A172 (cell line): ENCODE results near the gene RSRC1. TPM values are rescaled to one million over a fixed set of nuclear protein-coding genes. Genes with fewer than 3 reads are reported as not detected.
A peak's percentile ranks its signal among the peaks of the same experiment; 100 is the strongest.
"Not testable (repeated sequence)": the region's sequence is repeated elsewhere in the genome, so short reads cannot be mapped to it uniquely, and the experiment has no call there.

ENCODE experiments used
- DNase-seq: peaks from one replicate; pipeline ENCODE4 v3.0.0-alpha.2; 2015; ENCODE audit warnings: low spot score
- total RNA-seq: library from RNA; depleted of rRNA; stranded (reverse); fragments of >200 nt; shearing (Covaris generic); gene quantifications from 2 replicates; pipeline ENCODE4 v1.2.3, GENCODE V29; 2014

The RSRC1 gene
- total RNA-seq, 1 experiment from 2014 or later, result 108 TPM

- no peak for DNase-seq
These were observed 410.5 kb downstream of the RSRC1 start for GRCh38 chr3:158520433-158520832.

DNA sequence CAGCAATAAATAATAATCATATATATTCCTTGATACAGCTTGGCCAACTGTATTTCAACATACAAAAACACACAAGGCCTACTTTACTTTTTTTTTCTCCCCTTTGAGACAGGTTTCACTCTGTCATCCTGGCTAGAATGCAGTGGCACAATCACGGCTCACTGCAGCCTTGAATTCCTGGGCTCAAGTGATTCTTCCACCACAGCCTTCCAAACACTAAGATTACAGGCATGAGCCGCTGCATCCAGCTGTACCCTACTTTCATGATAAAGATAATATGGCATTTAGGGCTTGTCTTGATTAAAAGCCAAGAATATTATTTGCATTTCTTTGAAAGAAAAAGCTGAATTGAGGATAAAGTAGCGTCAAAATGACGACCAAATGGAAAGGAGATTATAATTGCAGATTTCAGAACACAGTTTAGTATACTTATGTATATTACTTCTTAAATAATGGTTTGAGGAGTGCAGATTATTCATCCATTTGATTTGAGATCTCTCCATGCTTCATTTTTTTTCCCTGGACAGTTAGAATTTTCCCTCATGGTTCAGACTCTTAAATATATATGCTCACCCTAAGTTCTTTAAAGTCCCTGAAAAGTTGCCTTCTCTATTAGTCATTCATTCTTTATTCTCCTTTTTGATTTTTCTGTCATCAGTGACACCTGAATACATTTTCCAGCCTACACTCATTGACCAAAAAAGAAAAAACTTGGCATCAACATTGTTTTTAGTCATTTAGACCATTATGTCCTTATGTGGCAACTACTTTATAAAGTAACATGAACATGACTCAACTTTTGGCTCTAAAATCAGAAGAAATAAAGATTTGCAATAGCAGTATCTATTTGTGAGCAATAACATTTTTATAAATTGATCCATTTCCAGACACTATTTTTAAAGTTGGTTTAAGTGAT, 412.6 kb downstream of the RSRC1 start:
- DNase-seq, result no peak

DNA sequence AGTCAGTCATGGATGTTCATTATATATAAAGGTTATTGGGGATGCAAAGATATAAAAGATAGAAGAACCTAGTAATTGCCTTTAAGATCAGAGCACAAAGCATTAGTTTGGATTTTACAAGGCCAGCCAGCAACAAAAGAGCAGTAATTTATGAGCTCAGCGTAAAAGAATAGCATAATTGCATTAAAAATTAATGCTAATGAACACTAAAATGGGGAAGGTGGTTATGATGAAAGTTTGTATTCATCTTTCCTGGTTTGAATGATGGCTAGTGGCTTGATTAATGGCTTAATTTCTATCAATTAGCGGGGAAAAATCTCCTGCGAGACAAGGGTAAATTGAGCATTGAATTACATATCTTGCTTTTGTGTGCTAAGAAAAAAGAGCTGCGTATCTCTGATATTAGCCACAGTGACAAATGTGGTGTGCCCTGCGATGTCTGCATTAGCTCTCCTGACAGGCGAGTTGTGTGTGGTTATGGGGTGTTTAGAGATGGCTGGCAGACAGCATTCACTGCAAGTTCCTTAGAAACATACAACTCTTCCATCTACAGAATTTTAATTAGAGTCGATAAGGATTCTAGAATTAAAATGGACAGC, 418.3 kb downstream of the RSRC1 start:
- no peak for DNase-seq

GRCh38 chr3:158531334-158531733, 421.4 kb downstream of the RSRC1 start:
- no peak for DNase-seq

DNA sequence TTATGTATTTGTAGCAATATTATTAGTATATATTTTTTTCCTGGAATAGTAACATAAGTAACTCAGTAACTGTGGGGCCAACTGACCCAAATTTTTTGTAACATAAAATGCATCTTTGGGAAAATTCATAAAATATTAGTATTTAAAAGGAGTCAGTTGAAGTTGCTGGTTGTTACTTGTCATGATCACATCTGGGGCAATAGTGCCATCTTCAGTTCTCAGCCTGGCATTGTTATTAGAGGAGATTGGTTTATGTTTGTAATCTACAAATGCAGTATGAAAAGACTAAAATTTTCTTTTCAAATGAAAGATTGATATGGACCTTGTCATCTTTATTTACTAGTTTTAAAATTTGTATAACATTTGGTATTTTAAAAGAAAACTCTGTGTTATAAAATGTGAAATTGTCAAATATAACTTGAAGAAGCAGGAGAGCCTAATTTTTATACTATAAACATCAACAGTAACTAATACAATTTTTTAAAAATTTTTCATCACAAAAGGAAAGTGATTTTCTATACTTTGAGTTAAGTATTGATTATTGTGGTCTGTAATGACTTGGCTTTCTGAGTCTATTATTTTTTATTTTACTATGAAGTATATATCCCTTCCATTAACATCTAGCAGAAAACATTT, 422.3 kb downstream of the RSRC1 start:
- peak; percentile 45 for DNase-seq

DNA sequence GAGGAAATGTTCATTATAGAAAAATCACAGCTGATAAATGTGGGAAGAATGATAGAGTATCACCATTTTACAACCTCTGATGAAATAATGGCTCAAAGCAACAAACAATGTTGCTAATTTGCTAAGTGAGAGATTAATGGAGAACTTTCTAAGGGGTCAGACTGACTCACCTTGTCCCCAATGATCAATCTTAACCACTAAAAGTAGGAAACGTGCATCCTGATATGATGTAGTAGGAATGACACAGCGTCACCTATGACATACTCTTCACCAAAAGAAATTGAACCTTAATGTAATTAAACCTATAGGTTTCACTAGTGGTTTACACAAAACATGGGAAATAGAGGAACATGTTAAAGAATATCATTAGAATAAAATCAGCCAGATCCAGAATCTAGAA, 426.0 kb downstream of the RSRC1 start:
- DNase-seq, result no peak

GRCh38 chr3:158539414-158540014, 429.6 kb downstream of the RSRC1 start:
- DNase-seq, result peak; percentile 54

DNA sequence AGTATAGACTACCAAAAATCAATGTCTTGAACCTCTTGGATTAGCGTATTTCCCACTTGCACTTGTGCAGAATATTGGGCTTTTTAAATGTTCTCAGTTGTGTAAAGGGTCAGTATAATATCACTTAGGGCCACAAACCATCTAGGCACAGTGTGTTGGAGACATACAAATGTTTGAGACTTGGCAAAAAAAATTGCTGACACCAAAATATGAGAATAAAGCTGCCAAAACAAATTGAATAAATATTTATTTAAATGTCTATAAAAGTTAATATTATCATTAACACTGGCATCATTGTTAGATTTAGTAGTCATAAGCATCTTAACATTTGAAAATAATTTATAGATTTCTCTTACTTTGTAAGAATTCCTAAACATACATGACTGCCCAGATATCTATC, 430.2 kb downstream of the RSRC1 start:
- DNase-seq, result no peak

- no peak for DNase-seq
These were observed 438.8 kb downstream of the RSRC1 start for GRCh38 chr3:158548691-158549090.

DNA sequence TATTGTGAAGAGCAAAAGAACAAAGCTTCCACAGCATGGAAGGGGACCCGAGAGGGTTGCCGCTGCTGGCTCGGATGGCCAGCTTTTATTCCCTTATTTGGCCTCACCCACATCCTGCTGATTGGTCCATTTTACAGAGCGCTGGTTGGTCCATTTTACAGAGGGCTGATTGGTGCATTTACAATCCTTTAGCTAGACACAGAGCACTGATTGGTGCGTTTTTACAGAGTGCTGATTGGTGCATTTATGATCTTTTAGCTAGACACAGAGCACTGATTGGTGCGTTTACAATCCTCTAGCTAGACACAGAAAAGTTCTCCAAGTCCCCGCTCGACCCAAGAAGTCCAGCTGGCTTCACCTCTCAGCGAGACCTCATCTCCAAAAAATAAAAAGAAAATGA, 440.0 kb downstream of the RSRC1 start:
- not testable (repeated sequence) for DNase-seq

DNA sequence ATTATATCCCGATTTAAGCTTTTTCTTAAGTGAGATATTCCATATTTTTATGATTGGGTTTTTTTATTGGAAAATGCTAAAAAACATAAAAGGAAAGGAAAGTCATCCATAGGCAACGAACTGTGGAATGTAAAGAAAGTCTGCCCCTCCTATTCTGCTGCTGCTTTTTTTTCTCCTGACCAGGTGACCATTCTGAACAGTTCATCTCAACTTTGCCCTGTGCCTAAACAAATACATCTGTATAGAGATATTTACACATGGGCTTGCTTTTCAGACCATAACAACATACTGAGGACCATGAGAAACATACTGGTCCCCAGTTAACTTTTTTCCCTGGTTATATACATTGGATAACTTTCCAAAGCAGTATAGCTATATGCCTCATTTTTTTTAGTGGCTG, 442.2 kb downstream of the RSRC1 start:
- DNase-seq, result no peak

DNA sequence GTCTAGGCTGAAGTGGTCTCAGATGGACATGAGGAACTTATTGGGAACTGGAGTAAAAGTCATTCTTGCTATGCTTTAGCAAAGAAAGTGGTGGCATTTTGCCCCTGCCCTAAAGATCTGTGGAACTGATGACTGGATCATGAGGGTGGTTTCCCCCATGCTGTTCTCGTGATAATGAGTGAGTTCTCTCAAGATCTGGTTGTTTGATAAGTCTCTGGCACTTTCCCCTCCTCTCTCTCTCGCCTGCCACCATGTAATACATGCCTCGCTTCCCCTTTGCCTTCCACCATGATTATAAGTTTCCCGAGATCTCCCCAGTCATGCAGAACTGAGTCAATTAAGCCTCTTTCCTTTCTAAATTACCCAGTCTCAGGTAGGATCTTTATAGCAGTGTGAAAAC, 449.6 kb downstream of the RSRC1 start:
- no peak for DNase-seq

GRCh38 chr3:158560979-158561378, 451.1 kb downstream of the RSRC1 start:
- no peak for DNase-seq

DNA sequence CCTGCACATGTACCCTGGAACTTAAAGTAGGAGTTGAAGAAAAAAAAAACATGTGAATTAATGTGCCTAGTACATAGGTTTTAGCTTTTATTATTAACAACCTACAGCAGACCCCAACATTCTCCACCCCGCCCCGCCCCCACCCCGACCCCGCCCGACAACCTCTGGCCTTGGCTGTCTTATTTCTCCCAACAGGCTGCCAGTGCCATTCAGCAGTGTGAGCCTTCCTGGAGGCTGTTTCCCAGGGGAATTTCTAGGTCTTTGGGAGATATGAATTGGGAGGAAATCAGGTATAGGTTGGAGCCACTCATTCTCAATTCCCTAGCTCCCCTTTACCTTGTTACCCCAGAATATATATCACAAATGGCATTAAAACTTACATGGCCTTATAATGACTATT, 452.8 kb downstream of the RSRC1 start:
- DNase-seq, result no peak

GRCh38 chr3:158563076-158563475, 453.2 kb downstream of the RSRC1 start:
- DNase-seq, result no peak

GRCh38 chr3:158565076-158565475, 455.2 kb downstream of the RSRC1 start:
- no peak for DNase-seq

DNA sequence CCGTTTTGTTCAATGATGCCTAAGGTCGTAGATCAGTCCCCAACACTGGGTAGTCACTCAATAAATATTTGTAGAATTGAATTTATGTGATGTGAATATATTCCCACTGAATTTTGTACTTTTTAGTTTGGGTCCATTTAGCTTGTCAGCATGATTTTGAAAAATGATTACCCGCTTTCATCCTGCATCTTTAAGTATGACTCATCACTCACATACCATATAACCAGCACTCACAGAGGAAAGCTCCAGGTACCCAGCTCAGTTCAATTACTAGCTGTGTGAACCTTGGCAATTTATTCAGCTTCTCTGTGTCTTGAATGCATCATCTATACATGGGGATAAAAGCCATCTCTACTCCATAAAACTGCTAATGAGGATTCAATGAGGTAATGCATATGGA, 458.9 kb downstream of the RSRC1 start:
- DNase-seq, result peak; percentile 37

GRCh38 chr3:158569794-158570193, 459.9 kb downstream of the RSRC1 start:
- no peak for DNase-seq

DNA sequence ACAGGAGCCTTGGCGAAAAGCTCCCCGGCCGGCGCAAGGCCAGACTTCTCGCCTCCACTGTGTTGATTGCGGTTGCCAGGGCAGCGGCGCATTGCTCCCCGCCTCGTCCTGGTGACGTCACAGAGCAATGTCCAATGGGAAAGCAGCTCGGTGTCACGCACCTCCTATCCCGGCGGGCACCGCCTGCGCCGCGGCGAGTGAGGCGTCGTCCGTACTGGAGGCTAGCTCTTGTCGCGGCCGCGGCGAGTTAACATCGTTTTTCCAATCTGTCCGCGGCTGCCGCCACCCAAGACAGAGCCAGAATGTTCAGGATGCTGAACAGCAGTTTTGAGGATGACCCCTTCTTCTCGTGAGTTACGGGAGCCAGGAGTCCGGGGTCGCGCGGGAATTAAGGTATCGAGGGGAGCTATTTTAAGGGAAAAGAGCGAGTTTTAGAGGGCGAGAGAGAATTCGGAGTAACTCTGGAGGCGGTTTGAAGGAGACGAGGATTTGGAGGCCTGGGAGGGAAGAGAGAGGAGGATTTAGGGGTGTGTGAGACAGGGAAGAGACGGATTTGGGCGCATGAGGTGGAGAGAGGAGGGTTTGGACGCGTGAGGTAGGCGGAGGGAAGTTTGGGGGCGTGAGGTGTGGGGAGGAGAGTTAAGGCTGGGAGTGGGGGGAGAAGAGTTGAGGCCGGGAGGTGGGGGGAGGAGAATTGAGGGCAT, 461.3 kb downstream of the RSRC1 start, which contains the start of gene MLF1:
Gene MLF1 (plus strand): TSS at position 196 of the 704 bp plus-strand sequence. CDS start 107 bp downstream, at position 303.
- DNase-seq, result peak; percentile 91

DNA sequence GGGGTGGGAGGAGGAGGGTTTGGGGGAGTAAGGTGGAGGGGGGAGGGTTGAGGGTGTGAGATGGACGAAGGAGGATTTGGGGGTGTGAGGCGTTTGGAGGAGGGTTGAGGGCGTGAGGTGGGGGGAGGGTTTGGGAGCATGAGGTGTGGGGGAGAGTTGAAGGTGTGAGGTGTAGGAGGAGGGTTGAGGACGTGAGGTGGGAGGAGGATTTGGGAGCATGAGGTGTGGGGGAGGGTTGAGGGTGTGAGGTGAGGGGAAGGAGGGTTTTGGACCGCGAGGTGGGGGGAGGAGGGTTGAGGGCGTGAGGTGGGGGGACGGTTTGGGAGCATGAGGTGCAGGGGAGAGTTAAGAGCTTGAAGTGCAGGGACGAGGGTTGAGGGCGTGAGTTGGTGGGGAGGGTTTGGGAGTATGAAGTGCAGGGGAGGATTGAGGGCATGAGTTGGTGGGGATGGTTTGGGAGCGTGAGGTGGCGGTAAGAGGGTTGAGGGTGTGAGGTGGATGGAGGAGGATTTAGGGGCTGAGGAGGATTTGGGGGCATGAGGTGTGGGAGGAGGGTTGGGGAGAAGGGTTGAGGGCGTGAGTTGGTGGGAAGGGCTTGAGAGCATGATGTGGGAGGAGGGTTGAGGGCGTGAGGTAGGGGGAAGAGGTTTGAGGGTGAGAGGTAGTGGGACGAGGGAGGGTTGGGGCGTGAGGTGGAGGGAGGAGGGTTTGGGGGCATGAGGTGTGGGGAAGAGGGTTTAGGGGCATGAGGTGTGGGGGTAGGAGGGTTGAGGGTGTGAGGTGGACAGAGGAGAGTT, 462.3 kb downstream of the RSRC1 start:
- DNase-seq, result no peak

DNA sequence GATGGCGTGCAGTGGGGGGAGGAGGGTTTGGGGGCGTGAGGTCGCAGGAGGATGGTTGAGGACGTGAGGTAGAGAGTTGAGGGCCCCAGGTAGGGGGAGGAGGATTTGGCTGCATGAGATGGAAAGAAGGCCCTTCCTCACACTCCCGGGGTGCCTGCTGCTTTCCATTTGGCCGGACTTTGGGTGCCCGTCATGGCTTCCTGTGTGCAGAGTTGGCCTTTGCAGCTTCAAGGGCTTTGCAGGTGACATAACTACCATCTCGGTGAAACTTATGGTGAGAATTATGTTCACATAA, 462.8 kb downstream of the RSRC1 start:
- DNase-seq, result no peak
